Measurements from ENCODE around the gene GABRB2. TPM values are rescaled to one million over a fixed set of nuclear protein-coding genes. Genes with fewer than 3 reads are reported as not detected.

Gene GABRB2
- total RNA-seq, 1 donor from 2014 or later, result 0.20 TPM

GRCh38 chr5:161421067-161421466 lies 125.5 kb downstream of the GABRB2 start:
- DNase-seq (ENCODE audit: low read depth) (no peak), FAIRE-seq (no peak)
- no peak for TF ChIP-seq EZH2 (IDR thresholded peaks at IDR 0.05; ENCODE audit: insufficient read depth, low read length)
- TF ChIP-seq CTCF (IDR thresholded peaks at IDR 0.05; ENCODE audit: insufficient read depth, low read depth, low read length), result no peak

GRCh38 chr5:161420521-161420920 lies 126.0 kb downstream of the GABRB2 start:
- Mint-ChIP-seq H3K4me3 (ENCODE audit: unreplicated experiment) (no peak overlapping the region), H3K4me1 (ENCODE audit: low read depth, unreplicated experiment) (peaks cover 2% of the 10 kb centered on the region)

More at GRCh38 chr5:161421067-161421466, 125.5 kb downstream of the GABRB2 start:
- no peak overlapping the region for H3K9ac ChIP-seq (ENCODE audit: low read length)
- no peak overlapping the region for H3K4me3 Mint-ChIP-seq (ENCODE audit: unreplicated experiment)
- peaks cover 4% of the 10 kb centered on the region for H3K9me3 ChIP-seq (ENCODE audit: insufficient read depth, low read depth, low read length)
- no peak overlapping the region for H3K4me2 ChIP-seq (ENCODE audit: low read length)
- peaks cover 2% of the 10 kb centered on the region for H3K9me3 Mint-ChIP-seq (ENCODE audit: unreplicated experiment)
- H3K27me3 ChIP-seq (ENCODE audit: insufficient read depth, low read length), result no peaks in the 10 kb centered on the region
- no peaks in the 10 kb centered on the region for H3K79me2 ChIP-seq (ENCODE audit: insufficient read depth, low read length)
- H3K36me3 ChIP-seq (ENCODE audit: insufficient read depth, low read length), result no peaks in the 10 kb centered on the region
- H3K27ac ChIP-seq (ENCODE audit: low read depth, low read length), result no peak overlapping the region
- H2AFZ ChIP-seq (ENCODE audit: low read depth, low read length), result no peak overlapping the region
- no peak overlapping the region for H3K27ac Mint-ChIP-seq (ENCODE audit: unreplicated experiment)
- H3K4me3 ChIP-seq (ENCODE audit: insufficient read depth, low read depth, low read length), result no peak overlapping the region
- no peaks in the 10 kb centered on the region for H3K4me1 ChIP-seq (ENCODE audit: insufficient read depth, low read length)
- peaks cover 2% of the 10 kb centered on the region for H3K4me1 Mint-ChIP-seq (ENCODE audit: low read depth, unreplicated experiment)
- no peaks in the 10 kb centered on the region for H4K20me1 ChIP-seq (ENCODE audit: insufficient read depth, low read length)
- H3K36me3 Mint-ChIP-seq (ENCODE audit: low read depth, unreplicated experiment), result no peaks in the 10 kb centered on the region
- no peaks in the 10 kb centered on the region for H3K27me3 Mint-ChIP-seq (ENCODE audit: low read depth, unreplicated experiment)

More at GRCh38 chr5:161420521-161420920, 126.0 kb downstream of the GABRB2 start:
- FAIRE-seq (no peak), DNase-seq (ENCODE audit: low read depth) (no peak)
- Histone ChIP-seq H3K27me3 (ENCODE audit: insufficient read depth, low read length) (no peaks in the 10 kb centered on the region), H3K9ac (ENCODE audit: low read length) (no peak overlapping the region), H3K4me3 (ENCODE audit: insufficient read depth, low read depth, low read length) (no peak overlapping the region), H3K79me2 (ENCODE audit: insufficient read depth, low read length) (no peaks in the 10 kb centered on the region), H3K36me3 (ENCODE audit: insufficient read depth, low read length) (no peaks in the 10 kb centered on the region), H3K9me3 (ENCODE audit: insufficient read depth, low read depth, low read length) (peaks cover 4% of the 10 kb centered on the region), H2AFZ (ENCODE audit: low read depth, low read length) (no peak overlapping the region), H3K27ac (ENCODE audit: low read depth, low read length) (no peak overlapping the region), H3K4me2 (ENCODE audit: low read length) (no peak overlapping the region), H3K4me1 (ENCODE audit: insufficient read depth, low read length) (no peaks in the 10 kb centered on the region), H4K20me1 (ENCODE audit: insufficient read depth, low read length) (no peaks in the 10 kb centered on the region)
- TF ChIP-seq CTCF (IDR thresholded peaks at IDR 0.05; ENCODE audit: insufficient read depth, low read depth, low read length) (no peak), EZH2 (IDR thresholded peaks at IDR 0.05; ENCODE audit: insufficient read depth, low read length) (no peak)
- no peaks in the 10 kb centered on the region for H3K27me3 Mint-ChIP-seq (ENCODE audit: low read depth, unreplicated experiment)
- H3K36me3 Mint-ChIP-seq (ENCODE audit: low read depth, unreplicated experiment), result no peaks in the 10 kb centered on the region
- H3K27ac Mint-ChIP-seq (ENCODE audit: unreplicated experiment), result no peak overlapping the region
- H3K9me3 Mint-ChIP-seq (ENCODE audit: unreplicated experiment), result peaks cover 2% of the 10 kb centered on the region

Data from astrocyte (in vitro differentiated cells and primary cell).